ENCODE results near the gene FHOD3. TPM values are rescaled to one million over a fixed set of nuclear protein-coding genes. Genes with fewer than 3 reads are reported as not detected.

The FHOD3 gene
- total RNA-seq, 2 donors from 2014 or later: 66.0 to 114 TPM

DNA sequence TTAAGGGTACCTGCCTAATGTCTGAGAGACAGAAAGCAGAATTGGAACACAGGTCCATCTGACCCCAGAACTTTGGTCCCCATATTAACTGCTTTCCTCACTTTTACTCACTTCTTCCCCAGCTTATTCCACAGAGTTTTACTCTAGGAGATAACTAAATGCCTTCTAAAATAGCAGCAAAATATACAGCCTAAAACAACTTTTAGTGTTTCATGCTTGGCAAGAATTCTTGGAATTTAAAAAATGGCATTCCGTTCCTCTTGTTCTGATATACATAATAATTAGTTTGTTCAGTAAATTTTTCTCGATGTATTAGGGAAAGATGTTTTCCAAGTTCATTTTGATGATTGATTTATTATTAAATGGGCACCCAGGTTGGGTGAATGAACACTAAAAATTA lies 151.9 kb downstream of the FHOD3 start:
- Histone ChIP-seq H3K27ac (no peak overlapping the region), H3K4me1 (peaks cover 0 to 41% of the 10 kb centered on the region in 2 donors), H3K36me3 (no peaks in the 10 kb centered on the region), H3K4me3 (no peak overlapping the region), H3K27me3 (no peaks in the 10 kb centered on the region), H3K9me3 (no peaks in the 10 kb centered on the region)
- TF ChIP-seq, protein P1, sequence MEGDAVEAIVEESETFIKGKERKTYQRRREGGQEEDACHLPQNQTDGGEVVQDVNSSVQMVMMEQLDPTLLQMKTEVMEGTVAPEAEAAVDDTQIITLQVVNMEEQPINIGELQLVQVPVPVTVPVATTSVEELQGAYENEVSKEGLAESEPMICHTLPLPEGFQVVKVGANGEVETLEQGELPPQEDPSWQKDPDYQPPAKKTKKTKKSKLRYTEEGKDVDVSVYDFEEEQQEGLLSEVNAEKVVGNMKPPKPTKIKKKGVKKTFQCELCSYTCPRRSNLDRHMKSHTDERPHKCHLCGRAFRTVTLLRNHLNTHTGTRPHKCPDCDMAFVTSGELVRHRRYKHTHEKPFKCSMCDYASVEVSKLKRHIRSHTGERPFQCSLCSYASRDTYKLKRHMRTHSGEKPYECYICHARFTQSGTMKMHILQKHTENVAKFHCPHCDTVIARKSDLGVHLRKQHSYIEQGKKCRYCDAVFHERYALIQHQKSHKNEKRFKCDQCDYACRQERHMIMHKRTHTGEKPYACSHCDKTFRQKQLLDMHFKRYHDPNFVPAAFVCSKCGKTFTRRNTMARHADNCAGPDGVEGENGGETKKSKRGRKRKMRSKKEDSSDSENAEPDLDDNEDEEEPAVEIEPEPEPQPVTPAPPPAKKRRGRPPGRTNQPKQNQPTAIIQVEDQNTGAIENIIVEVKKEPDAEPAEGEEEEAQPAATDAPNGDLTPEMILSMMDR (IDR thresholded peaks at IDR 0.05): no peak
- no peak for DNase-seq (ENCODE audit: low spot score)

DNA sequence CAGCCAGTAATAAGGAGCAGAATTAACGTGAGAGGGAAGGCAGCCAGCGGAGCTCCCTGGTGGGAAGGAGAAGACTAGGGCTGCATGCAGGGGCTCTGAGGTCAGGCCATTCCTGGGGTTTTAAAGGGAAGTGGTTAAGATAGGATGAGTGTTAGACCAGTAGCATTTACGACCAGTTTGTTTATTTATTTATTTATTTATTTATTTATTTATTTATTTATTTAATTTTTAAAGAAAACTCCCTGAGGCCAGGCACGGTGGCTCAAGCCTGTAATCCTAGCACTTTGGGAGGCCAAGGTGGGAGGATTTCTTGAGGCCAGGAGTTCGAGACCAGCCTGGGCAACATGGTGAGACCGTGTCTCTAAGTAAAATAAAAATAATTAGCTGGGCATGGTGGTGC lies 152.8 kb downstream of the FHOD3 start:
- Histone ChIP-seq H3K9me3 (no peaks in the 10 kb centered on the region), H3K4me3 (no peak overlapping the region), H3K27ac (no peak overlapping the region), H3K4me1 (peaks cover 0 to 41% of the 10 kb centered on the region in 2 donors), H3K36me3 (no peaks in the 10 kb centered on the region), H3K27me3 (no peaks in the 10 kb centered on the region)
- TF ChIP-seq, protein P1 (IDR thresholded peaks at IDR 0.05): no peak
- DNase-seq (ENCODE audit: low spot score): no peak

DNA sequence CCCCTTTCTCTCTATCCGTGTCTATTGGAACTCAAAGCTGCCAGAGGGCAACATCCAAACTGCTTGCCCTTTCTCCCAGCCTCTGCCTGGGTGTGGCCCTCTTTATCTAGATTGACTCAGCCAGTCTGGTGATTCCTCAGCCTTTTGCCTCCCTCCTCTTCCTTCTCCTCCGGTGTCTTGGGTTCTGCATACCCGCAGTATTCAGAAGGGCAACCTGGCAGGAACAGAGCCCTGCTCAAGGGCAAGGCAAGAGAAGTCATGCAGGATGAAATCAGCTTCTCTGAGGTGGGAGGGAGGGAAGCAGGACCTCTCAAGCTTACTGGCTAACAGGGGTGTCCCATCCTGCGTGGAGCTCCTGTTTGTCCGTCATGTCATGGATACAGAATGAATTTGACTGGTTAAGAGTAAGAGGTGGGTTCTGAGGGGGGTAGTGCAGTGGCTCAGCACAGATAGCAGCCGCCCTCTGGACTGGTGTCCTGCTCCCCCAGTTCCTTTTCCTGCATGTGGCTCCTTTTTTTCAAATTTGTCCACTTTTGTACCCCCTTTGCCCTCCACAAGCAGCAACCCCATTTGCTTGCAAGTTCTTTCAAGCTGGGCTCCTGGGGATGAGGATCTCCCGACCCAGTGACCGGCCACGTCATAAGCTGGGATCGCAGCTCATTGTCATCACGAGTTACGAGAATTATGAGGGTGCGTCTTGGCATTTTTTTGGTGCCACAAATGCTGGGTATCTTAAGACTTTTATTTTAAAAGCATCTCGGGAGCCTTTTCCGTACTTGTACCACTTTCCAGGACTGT lies 154.1 kb downstream of the FHOD3 start:
- Histone ChIP-seq H3K36me3 (no peaks in the 10 kb centered on the region), H3K27ac (no peak overlapping the region), H3K4me1 (peaks cover 0 to 31% of the 10 kb centered on the region in 2 donors), H3K9me3 (no peaks in the 10 kb centered on the region), H3K27me3 (no peaks in the 10 kb centered on the region), H3K4me3 (no peak overlapping the region)
- TF ChIP-seq, protein P1 (IDR thresholded peaks at IDR 0.05): no peak
- no peak for DNase-seq (ENCODE audit: low spot score)

DNA sequence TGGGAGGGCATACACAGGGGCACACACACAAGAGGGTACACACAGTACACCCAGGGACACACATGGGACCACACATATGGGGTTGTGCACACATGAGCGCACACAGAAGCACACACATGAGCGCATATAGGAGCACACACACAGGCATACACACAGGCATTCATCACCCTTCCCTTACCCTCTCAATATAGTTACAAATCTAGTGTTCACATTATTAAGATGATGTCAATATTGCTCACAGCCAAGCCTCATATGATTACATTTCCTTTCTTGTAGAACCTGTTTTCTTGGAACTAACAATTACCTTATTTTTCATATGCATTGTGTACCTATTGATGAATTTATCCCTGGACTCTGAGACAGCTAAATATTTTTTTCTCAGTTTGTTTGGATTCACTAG lies 156.7 kb downstream of the FHOD3 start:
- Histone ChIP-seq H3K27me3 (no peaks in the 10 kb centered on the region), H3K4me1 (peaks cover 0 to 33% of the 10 kb centered on the region in 2 donors), H3K9me3 (no peaks in the 10 kb centered on the region), H3K27ac (no peak overlapping the region), H3K36me3 (no peaks in the 10 kb centered on the region), H3K4me3 (no peak overlapping the region)
- TF ChIP-seq, protein P1 (IDR thresholded peaks at IDR 0.05): no peak
- no peak for DNase-seq (ENCODE audit: low spot score)

DNA sequence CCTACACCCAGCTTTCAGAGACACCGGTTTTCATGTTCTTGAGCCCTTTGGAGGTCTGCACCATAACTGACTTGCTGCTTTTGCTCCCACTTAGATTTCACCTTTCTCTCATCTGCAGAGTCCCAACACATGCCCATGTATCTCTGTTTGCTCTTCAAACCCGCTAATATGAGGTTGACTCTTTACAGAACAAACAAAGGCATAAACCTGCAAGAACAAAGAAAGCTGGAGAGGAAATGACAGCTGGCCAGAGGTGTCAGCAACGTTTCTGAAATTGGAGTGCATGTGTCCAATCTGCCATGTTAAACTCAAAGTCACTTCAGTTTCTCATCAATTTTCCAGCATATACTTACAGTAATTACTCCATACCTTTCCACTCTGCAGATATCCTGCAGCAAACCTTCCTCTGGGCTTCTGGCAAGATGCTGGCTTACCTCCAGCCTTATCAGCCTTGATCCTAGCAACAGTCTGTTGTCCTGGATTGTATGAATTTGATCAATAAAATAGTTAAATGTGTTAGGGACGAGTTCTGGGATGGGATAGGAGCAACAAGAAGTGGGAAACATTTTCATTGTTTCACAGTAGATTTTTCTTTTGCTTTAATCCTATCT lies 157.4 kb downstream of the FHOD3 start:
- Histone ChIP-seq H3K27ac (no peak overlapping the region), H3K36me3 (no peaks in the 10 kb centered on the region), H3K27me3 (no peaks in the 10 kb centered on the region), H3K4me3 (no peak overlapping the region), H3K9me3 (no peaks in the 10 kb centered on the region), H3K4me1 (peaks cover 0 to 31% of the 10 kb centered on the region in 2 donors)
- TF ChIP-seq, protein P1 (IDR thresholded peaks at IDR 0.05): no peak
- DNase-seq (ENCODE audit: low spot score): no peak

Measured in right atrium auricular region (tissue), 2 donors.